Liver (tissue), 5 donors: ENCODE data around the gene SLCO6A1. TPM values are rescaled to one million over a fixed set of nuclear protein-coding genes. Genes with fewer than 3 reads are reported as not detected.

Source experiments
- FOXA1 ChIP-seq: IDR thresholded peaks from 2 replicates; pipeline ENCODE4 v1.6.1; 2016; ENCODE audit warnings: antibody characterized with exemption
- NR2F2 ChIP-seq: IDR thresholded peaks from 2 replicates; pipeline ENCODE4 v1.6.1; 2016; ENCODE audit warnings: antibody characterized with exemption
- RXRA ChIP-seq, 2 donors: IDR thresholded peaks; 2 replicates each; pipeline ENCODE4 v1.6.1; 2017 to 2018; ENCODE audit warnings: antibody characterized with exemption in 2 of 2, mild to moderate bottlenecking in 1 of 2
- polyA plus RNA-seq, 2 donors: library from polyadenylated mRNA; stranded (reverse) in 1 of 2; unstranded in 1 of 2; fragments of 200-250 nt in 1 of 2; fragments of >200 nt in 1 of 2; fragmentation: Nextera tagmentation in 1 of 2; extraction: Ambion mirVana in 1 of 2; gene quantifications; one replicate each; pipeline versions ENCODE4 v1.2.1 to v1.2.3, GENCODE V29; 2013 to 2015
- total RNA-seq, 2 donors: library from RNA; depleted of rRNA; stranded (reverse); fragments of >200 nt; gene quantifications; one replicate each; pipeline ENCODE4 v1.2.3, GENCODE V29; 2014
- TF ChIP-seq, protein P1 (sequence below): fragments of 150-350 bp; IDR thresholded peaks from 2 replicates; pipeline ENCODE4 v1.5.1; 2017; ENCODE audit warnings: improper control_type of control experiment, low read depth, low read length; ENCODE audit not compliant: missing input control
- donor health status: healthy.
- donor health status: healthy.
- donor health status: healthy.

Gene SLCO6A1
- total and polyA plus RNA-seq, 4 donors: not detected

DNA sequence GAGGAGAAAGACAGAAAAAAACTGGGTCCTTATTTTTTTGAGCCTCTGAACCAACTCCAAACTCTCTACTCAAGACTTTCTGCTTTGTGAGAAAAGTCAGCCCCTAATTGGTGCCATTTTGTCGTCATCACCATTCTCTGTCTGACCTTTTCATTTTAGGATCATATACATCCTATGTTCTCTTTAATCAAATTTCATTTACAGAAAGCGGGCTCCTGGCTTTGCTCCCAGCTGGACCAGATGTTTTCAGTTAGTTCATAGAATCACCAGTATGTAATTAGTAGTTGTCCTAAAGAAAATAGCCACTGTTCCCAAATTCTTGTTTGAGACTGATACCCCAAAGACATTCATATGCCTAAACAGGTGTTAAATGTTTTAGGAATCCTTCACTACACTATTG, 174.1 kb downstream of the SLCO6A1 start (continued):
- TF ChIP-seq, protein P1, sequence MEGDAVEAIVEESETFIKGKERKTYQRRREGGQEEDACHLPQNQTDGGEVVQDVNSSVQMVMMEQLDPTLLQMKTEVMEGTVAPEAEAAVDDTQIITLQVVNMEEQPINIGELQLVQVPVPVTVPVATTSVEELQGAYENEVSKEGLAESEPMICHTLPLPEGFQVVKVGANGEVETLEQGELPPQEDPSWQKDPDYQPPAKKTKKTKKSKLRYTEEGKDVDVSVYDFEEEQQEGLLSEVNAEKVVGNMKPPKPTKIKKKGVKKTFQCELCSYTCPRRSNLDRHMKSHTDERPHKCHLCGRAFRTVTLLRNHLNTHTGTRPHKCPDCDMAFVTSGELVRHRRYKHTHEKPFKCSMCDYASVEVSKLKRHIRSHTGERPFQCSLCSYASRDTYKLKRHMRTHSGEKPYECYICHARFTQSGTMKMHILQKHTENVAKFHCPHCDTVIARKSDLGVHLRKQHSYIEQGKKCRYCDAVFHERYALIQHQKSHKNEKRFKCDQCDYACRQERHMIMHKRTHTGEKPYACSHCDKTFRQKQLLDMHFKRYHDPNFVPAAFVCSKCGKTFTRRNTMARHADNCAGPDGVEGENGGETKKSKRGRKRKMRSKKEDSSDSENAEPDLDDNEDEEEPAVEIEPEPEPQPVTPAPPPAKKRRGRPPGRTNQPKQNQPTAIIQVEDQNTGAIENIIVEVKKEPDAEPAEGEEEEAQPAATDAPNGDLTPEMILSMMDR: no peak
- TF ChIP-seq NR2F2 (no peak), RXRA (IDR thresholded peaks at IDR 0.05) (no peak), FOXA1 (no peak)

Other genes starting within 250 kb of the SLCO6A1 start
- 10 to 100 TPM in 1 of 2 donors, 1 to 10 TPM in 1; 4.3 to 29.4 TPM for gene SLCO4C1, start 202.7 kb downstream of the SLCO6A1 start, total RNA-seq
- gene SLCO4C1, start 202.7 kb downstream of the SLCO6A1 start, polyA plus RNA-seq: 1 to 10 TPM; 2.0 to 2.3 TPM